Stimulated activated CD4-positive, alpha-beta T cell treated with anti-CD3 and anti-CD28 coated beads, Interleukin-1b, Interleukin-23, amount 100 ng/mL, for 4 hours (primary cell): ENCODE results near the gene SH2D3C.
"Not testable (repeated sequence)": the region's sequence is repeated elsewhere in the genome, so short reads cannot be mapped to it uniquely, and the experiment has no call there.

Source experiments
- DNase-seq, 2 donors: peaks; one replicate each; pipeline ENCODE4 v3.0.0-alpha.2; 2020; ENCODE audit warnings: low read depth in 2 of 2

SH2D3C gene

DNA sequence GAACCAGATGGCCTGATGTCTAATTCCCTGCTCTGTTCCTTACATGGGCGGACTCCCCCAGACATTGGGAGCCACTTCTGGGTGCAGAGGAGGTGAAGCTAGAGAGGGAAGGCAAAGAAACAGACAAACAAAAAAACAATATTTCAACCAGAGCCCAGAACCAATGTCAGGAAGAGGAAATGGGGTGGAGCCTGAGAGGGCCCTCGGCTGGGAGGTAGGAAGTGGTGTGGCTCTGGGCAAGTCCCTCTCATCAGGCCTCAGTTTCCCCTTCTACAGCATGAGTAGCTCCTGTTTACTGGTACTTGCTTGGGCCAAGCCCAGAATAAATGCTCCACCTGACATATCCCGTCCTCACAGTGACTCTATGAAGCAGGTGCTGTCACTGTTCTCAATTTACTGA, 11.1 kb downstream of the SH2D3C start:
- no peak for DNase-seq

DNA sequence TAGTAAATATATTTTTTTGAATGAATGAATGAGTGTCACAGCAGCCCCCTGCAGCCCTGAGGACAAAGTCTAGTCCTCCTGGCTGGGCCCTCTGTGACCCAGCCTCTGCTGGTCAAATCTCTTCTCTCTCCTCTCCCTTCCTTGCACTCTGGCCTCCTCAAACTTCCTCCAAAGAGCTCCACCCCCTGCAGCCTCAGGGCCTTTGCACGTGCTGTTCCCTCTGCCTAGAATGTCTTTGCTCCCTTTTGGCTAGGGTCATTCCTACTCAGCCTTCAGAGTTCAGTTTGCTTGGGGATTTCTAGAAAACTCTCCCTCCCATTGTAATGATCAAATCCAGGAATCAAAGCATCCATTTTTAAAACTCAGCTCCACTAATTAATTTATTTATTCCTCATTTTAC, 13.0 kb downstream of the SH2D3C start:
- DNase-seq = no peak

DNA sequence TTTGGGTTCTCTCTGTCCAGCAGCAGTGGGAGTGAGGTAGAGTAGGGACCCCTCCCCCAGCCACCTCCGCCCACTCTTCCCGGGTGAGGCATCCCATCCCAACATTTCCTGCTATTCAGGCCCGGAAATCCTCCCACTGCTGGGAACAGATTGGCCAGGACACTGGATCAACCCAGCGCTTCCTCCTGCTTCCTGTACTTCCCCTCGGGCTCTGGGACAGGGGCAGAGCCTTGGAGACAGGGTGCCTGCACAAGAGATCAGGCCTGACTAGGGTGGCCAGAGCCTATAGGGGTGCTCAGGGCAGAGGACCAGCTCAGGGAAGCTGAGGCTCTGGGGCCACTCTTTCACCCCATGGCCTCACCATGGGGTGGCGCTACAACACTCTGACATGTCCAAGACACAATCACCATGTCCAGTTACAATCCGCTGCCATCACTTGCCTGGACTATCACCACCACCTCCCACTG, 14.5 kb downstream of the SH2D3C start:
- DNase-seq = no peak

DNA sequence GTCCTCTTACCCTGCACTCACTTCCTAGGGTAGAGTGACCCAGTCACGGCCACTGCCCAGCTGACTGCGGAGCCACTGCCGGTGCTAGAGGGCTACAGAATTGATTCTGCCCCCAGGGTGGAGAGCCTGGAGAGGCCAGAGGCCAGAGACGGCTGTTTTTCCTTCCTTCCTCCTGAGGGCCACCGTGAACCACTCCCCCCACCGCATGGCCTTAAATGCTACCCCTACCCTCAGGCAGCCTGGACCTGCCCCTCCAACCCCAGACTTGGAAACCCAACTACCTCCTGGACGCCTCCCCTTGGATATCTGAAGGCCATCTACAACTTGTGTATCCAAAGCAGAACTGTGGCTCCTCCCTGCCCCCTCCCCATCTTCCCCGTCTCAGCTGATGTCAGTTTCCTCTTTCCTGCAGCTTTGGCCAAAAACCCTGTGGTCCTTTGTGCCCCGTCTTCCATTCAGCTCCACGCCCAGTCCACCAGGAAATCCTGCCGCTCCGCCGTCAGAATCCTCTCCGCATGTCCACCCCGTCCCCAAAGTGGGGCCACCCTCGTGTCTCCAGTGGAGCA, 16.3 kb downstream of the SH2D3C start:
- DNase-seq = no peak

DNA sequence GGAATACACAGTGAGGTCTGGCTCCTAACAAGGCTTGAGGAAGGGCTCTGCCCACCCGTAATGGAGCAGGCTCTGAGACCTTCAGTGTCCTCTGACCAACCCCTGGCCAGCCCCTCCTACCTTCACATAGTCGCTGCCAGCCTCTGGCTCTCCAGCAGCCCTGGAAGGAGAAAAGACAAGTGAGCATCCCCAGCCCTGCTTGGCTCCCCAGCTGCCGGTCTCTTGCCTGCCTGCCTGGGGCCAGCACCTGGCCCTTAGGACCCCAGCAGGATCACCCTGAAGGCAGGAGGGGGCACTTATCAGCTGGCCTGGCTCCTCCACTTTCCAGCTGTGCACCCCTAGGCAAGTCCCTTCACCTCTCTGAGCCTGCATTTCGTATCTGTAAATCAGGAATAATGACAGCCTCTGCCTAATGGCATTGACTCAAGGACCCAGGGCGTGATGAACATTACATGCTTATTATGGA, 16.9 kb downstream of the SH2D3C start:
- no peak for DNase-seq

DNA sequence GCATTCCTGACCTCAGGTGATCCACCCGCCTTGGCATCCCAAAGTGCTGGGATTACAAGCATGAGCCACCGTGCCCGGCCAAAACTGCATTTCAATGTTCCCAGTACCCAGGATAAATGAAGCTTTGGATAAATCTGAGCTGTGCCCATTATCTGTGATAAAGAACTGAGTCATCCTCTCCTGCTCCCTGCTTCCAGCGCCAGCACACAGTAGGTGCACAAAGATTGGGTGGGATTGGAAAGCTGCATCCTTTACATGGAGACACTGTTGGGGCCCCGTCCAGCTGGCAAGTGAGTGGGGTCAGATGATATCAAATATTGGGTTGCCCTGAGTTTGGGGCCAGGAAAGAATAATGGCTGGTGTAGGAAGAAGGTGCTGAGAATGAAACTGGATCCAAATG, 17.4 kb downstream of the SH2D3C start:
- no peak for DNase-seq

DNA sequence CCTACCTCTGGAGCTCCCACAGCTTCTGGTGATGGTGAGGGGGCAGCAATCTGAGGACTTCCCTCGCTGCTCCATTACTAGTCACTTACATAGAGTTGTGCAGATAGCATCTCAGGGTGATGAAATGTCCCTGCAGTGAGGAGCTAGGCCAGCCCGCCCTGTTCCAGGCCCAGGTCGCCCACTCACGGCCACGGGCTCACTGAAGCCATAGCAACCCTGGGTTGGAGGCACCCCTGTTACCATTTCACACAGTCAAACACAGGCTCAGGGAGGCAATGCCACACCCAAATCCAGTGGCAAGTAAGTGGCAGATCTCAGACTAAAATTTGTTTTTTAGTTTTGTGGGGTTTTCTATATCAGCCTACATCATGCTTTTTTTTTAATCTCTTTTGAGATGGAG, 19.6 kb downstream of the SH2D3C start:
- DNase-seq = no peak

DNA sequence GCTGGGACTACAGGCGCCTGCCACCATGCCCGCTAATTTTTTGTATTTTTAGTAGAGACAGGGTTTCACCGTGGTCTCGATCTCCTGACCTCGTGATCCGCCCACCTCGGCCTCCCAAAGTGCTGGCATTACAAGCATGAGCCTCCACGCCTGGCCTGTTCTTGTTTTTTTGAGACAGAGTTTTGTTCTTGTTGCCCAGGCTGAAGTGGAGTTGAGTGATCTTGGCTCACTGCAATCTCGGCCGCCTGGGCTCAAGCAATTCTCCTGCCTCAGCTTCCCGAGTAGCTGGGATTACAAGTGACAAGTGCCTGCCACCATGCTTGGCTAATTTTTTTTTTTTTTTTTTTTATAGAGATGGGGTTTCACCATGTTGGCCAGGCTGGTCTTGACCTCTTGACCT, 21.7 kb downstream of the SH2D3C start:
- not testable (repeated sequence) for DNase-seq

DNA sequence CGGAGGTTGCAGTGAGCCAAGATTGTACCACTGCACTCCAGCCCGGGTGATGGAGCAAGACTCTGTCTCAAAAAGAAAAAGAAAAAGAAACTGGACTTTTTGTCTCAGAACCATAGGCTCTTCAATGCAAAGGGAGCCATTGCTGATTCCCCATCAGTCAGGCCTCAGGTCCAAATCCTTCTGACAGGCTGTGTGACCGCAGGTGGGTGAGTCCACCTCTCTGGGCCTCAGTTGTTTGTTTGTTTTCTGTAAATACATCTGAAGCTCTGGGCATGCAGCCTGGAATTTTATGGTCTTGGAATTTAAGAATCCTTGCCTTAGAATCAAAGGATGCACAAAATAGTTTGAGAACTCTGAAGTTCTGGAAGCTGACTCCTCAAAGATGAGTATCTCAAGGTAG, 22.2 kb downstream of the SH2D3C start:
- DNase-seq = no peak

DNA sequence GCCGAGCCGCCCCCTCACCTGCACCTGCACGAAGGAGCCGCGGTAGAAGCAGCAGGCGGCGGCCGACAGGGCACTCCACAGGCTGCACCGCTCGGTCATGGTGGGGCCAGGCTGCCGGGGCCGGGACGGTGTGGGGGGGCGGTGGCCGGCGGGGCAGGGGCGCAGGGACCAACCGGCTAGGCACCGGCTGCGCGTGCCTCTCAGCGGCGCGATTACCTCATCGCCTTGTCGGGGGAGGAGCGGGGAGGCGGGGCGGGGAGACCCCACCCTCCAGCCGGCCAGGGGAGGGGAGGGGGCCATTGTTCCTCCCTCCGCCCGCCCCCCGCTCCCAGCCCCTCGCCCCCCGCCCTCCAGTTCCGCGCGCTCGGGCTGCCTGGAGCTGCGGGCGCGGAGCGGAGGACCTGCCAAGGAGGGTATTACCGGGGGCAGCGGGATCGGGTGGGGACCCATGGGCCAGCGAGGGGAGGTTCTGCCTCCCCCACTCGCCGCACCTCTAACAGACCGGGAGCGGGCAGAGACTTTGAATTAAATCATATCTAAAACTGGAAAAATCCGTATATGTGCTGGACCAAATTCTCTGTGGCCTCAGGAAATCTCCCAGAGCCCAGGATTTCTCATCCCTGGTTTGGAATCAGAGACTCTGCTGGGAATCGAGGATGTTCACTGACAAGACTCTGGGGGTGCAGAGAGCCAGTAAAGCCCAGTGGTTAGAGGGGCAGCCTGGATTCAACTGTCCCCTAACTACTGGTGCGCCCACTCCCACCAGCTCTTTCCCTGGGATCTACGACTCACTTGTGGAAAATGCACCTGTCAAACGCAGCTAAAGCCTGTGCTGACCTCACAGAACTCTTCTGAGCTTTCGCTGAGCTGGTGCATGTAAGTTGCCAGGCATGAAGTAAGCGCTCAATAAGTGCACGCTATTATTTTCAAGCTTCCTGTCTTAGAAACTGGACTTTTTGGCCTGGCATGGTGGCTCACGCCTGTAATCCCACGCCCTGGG, 23.1 kb downstream of the SH2D3C start:
- DNase-seq = no peak

DNA sequence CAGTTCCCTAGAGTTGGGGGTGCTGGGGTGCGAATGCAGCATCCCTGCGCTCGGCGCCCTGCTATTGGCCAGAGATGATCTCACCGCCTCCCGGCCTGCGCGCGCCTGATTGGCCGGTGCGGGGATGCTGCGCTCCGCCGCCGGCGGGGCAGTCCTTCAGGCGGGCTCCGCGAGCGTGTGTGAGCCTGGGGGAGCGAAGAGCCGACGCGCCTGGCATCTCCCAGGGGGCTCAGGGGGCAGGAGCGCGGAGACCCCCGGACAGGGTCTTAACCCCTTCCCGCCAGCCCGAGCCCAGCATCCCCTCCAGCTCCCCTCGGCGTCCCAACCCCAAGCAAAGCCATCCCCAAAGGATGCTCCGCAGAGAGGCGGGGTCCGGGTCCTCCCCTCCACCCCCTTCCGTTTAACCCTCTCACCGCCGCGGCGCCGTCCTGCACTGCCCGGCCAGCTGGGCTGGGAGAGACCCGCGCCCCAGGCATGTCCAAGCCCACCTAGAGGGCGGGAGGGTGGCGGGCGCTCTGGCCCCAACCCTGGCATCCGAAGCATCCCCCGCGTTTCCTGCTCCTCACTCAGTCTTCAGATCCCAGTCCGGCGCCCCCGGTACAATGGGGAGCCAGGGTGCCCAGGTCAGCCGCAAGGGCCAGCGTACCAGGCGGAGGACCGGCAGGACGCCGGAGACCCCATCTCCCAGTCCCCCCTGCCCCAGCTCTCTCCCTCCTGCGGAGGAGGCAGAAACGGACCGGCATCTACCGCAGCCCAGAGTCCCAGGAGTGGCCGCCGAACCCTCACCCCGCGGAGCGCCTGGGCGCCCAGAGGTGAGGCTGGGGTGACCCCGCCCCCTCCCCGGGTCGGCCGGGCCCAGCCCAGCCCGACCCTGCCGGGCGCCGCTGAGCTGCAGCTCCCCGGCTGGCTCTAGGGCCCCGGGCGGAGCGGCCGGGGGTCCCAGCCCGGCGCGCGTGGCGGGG, 24.1 kb downstream of the SH2D3C start:
- no peak for DNase-seq

DNA sequence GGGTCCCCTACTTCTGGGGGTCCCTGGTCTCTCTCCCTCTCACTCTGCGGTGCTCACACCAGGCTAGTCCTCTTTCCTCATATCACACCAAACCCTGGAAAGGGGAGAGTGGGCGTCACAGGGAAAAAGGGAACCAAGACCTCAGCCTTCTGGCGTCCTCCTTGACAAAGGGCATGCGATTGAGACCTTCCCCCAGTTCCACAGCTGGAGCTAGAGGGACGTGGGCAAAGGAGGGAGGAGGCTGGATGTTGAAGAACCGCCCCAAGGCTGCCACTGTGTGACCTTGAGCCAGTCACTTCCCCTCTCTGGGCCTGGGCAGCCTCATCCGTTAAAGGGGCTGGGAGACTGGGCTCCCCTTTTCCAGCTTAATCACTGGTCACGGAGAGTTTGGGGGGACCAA, 24.8 kb downstream of the SH2D3C start:
- no peak for DNase-seq

DNA sequence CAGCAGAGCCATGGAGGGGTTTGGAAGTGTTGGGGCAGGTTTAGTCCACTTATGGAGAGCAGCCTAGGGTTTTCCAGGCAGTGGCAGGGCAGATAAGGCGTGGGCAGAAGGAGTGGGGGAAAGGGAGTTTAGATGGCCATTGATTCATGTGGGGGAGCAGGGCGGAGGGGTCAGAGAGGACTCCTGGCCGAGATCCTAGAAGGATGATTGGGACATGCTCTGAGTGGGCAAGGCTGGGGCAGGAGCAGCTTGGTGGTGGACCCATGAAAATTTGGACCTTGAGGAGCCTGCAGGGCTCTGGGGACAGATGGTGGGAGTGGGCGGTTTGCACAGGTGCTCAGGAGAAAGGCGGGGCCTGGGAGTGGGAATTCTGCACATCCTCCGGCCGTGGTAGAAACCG, 25.3 kb downstream of the SH2D3C start:
- no peak for DNase-seq

DNA sequence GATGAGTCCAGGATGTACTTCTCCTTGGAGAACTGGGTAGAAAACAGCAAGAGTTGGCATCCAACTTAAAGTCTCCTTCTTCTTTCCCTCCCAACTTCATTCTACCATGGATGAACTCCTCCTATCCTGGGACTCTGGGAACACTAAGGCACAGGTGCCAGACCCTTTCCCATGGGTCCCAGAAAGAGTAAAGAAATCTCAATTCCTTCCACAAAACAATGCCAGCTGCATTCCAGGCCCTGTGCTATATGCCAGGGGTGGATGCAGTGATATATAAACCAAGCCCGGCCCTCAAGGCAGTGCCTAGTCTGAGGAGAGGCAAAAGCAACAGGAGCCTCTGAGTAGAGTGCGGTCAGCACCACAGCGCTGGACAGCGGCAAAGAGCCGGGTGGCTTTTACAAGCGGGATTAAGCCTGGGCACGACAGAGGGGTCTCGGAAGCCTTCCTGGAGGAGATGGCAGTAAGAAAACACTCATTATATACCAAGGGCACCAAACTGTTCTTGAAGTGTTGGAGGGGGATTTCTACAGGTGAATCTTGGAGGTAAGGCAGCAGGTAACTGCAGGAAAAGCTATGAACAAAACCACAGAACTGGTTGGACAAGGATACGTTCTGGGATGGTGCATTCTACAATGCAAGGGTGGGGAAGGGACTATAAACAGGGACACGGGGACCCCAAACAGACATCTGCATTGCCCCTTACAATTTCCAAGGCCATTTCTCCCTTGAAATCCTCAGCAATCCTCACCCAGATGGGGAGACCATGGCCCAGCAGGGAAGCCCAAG, 27.0 kb downstream of the SH2D3C start:
- no peak for DNase-seq

DNA sequence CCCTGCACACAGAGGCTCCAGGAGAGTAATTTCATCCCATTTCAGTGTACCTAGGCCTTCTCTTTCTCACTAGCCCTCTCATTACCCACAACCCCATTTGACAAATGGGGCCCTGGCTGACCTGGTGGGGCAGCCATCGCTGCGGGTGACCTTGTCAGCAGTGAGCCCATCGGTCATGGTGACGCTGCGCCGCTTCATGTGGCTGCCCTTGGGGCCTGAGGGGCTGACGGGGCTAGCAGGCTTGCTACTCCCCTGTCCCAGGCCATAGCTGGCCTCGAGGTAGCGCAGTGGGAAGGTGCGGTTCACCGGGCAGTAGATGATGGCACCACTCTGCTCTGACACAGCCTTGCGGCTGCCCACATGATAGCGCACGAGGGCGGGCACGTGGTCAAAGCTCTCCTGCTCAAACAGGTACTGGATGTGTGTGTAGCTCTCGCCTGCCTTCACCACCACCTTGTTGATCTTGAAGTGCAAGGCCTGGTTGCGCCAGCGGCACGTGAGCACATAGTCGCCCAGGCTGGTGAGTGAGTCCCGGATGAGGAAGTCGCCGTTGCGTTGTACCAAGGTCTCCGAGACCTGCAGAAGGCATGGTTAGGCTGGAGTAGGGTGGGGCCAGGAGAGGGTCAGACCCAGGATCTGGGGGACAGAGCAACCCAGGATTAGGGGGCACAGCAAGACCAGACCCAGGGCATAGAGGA, 29.2 kb downstream of the SH2D3C start:
- no peak for DNase-seq

DNA sequence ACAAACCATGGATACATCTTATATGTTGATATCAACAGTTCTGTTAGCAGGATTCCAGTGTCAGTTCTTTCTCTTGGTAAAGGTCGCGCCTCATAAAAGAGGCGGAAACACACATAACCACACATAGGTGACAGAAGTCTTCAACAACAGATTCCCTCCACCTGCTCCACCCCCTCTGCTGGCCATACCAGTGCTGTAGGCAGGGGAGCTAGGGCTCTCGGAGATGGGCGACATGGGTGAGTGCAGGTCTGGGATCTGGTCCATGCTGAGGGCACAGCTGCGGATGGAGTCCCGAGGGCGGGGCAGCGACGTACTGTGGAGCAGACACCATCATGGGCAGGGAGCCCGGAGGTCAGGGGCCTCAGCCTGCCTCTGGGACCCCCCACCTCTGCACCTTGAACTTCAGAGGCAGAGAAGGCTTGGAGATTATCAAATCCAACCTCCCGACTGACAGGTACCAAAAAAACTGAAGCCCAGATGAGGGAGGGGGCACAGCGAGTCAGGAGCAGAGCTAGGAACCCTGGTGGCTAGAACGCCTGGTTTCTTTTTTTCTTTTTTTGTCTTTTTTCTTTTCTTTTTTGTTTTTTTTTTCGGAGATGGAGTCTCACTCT, 31.4 kb downstream of the SH2D3C start:
- DNase-seq = no peak

DNA sequence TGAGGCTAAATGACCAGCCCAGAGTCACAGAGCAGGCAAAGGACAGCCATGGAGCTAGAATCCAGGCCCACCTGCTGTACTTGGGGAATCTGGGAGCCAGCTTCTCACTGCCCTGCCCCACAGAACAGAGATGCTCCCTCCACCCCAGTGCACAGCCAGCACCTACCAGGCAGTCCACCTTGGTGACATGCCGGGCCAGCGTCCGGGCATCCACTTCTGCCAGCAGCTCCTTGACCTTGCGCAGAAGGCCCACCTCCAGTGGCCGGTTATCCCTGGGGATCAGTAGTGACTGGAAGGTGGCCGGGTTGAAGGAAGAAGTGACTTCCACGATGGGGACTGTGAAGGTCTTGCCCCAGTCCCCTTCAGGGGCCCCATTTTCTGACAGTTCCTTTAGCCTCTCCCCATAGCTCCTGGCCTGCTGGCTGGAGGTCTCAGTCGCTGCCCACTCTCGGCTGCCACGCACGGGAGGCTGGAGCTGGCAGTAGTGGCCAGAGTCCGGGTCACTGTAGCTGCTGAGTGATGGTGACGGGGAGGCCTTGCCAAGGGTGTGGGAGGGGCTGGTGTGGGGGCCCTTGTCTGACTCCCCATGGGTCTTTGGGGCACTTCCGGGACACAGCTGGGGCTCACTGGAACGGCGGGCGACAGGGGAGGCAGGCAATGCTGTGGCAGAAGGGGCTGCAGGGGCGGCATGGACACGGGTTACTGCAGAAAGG, 33.9 kb downstream of the SH2D3C start:
- no peak for DNase-seq

DNA sequence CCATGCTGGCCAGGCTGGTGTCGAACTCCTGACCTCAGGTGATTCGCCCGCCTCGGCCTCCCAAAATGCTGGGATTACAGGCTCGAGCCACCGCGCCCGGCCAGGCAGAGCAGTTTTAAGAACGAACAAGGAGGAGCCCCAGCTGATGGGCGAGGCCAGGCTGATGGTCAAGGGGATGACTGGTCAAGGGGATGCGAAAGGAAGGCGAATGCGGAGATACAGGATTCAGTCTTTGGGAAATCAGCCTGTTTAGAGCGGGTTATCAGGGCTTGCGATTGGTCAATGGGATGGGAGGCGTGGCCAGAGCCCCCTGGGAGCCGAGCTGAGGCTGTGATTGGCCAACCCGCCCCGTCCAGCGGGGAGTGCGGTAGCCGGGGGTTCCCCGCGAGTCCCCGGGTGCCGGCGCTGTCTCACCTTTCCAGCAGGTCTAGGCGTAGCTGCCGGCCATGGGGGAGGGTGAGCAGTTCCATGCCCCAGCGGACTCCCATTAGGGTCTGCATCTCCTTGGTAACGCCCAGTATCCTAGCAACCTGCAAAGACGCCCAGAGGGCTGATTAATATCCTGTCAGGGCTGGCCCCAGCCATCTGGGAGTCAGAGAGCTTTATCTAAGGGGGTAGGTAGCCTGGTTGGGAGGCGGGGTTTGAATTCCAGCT, 35.9 kb downstream of the SH2D3C start:
- DNase-seq = no peak
